ENCODE measurements around the gene OR10V1. TPM values are rescaled to one million over a fixed set of nuclear protein-coding genes. Genes with fewer than 3 reads are reported as not detected.

The OR10V1 gene, protein sequence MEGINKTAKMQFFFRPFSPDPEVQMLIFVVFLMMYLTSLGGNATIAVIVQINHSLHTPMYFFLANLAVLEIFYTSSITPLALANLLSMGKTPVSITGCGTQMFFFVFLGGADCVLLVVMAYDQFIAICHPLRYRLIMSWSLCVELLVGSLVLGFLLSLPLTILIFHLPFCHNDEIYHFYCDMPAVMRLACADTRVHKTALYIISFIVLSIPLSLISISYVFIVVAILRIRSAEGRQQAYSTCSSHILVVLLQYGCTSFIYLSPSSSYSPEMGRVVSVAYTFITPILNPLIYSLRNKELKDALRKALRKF
- not detected in 2 replicates for total RNA-seq

GRCh38 chr11:59713745-59714144 lies at the start of gene OR10V1:
Gene OR10V1 (minus strand): TSS chr11:59713845. CDS start chr11:59713845, 0 bp downstream.

DNA sequence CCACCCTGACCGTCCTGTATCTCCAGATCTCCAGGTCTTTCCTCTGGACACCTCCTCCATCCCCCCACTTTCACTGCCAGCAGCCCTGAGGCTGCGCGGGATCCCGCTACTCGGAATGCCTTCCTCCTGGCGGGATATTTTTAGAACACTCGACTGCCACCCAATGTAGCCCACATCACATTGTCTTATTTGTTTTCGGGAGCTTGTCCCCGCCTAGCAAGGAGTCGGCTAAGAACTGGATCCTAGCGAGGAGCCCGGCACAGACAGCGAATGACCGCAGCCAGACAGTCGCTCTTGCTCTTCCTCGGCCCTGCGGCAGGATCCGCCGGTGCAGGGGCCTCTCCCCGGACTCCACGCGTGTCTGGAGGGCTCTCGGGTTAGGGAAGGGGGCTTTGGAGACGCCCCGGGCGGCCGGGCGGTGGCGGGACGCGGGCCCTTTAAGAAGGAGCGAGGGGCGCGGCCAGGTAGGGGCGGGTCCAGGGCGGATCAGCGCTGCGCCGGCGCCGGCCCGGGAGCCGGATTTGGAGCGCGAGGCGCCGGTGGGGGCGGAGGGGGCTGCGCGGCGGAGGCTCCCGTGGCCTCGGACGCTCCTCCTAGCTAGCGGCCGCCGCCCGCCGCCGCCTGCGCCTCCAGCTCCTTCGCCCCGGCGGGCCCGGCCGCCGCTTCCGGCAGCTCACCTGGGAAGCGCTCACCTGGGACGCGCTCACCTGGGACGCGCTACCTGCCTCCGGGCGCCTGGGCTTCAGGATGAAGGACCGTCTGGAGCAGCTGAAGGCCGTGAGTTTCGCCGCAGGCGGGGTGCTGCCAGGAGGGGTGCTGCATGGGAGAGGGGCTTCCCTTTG lies 41.4 kb upstream of the OR10V1 start, which contains the start of gene STX3:
TSS of gene STX3 (plus strand) at position 518 of the 842 bp plus-strand sequence. CDS start at position 748, 230 bp downstream.

GRCh38 chr11:59668950-59669610 lies 44.6 kb downstream of the OR10V1 start, which contains the start of gene PATL1:
Gene PATL1 (minus strand): TSS chr11:59669037. CDS start chr11:59668895, 142 bp downstream.

Other genes starting within 250 kb of the OR10V1 start
- not detected in 2 replicates for gene OR4D10, start 240.5 kb downstream of the OR10V1 start, total RNA-seq
- gene OR4D11, start 210.3 kb downstream of the OR10V1 start, total RNA-seq: not detected in 2 replicates
- not detected in 2 replicates for gene OR4D9, start 202.3 kb downstream of the OR10V1 start, total RNA-seq
- gene OSBP, start 98.1 kb downstream of the OR10V1 start, total RNA-seq: 15.3 and 17.2 TPM in 2 replicates
- gene PATL1, start 44.8 kb downstream of the OR10V1 start, total RNA-seq: 7.9 and 11.2 TPM in 2 replicates
- 6.0 and 11.2 TPM in 2 replicates for gene STX3, start 41.5 kb upstream of the OR10V1 start, total RNA-seq
- gene MRPL16, start 96.9 kb upstream of the OR10V1 start, total RNA-seq: 29.6 and 36.9 TPM in 2 replicates
- gene CBLIF, start 131.7 kb upstream of the OR10V1 start, total RNA-seq: not detected in 2 replicates
- gene TCN1, start 152.6 kb upstream of the OR10V1 start, total RNA-seq: 0.65 TPM in 1 of 2 replicates, not detected in the other
- not detected in 2 replicates for gene OOSP3, start 164.9 kb upstream of the OR10V1 start, total RNA-seq
- gene OOSP1, start 224.6 kb upstream of the OR10V1 start, total RNA-seq: not detected in 2 replicates

All from cardiac atrium fibroblast (primary cell).